HG02763 (cell line): ENCODE measurements around the gene BACH2.
"Not testable (repeated sequence)": the region's sequence is repeated elsewhere in the genome, so short reads cannot be mapped to it uniquely, and the experiment has no call there.

Source experiments
- ATAC-seq: cut with Tn5 transposase; IDR thresholded peaks from one replicate; pipeline ENCODE4 v1.9.1; 2021; ENCODE audit warnings: mild to moderate bottlenecking, moderate library complexity; ENCODE audit not compliant: unreplicated experiment

The BACH2 gene

DNA sequence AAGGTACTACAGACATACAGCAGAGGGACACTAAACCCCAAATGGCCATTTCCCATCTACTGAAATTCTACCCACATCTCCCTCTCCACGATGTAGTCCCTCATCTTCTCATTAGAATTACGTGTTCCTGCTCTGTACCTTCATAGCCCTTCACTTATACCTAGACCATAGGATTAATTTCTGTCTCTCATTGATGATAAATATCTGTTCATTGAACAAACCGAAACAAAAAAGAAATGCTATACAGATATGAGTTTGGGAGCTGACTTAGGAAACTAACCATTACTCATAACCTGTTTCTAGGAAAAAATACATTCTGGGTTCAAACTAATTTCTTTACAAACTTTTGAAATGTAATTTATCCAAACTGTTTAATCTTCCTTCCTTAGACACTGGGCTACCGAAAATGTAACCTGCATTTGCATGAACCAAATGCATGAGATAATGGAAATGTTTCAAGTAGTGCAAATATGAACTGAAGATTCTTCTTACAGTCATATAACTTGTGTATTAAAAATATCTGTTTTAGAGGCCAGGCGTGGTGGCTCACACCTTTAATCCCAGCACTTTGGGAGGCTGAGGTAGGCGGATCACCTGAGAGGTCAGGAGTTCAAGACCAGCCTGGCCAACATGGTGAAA lies 317.0 kb downstream of the BACH2 start:
- no peak for ATAC-seq

- no peak for ATAC-seq
Observed at GRCh38 chr6:89978749-89979145, 317.9 kb downstream of the BACH2 start.

- no peak for ATAC-seq
Observed at GRCh38 chr6:89977808-89978748, 318.6 kb downstream of the BACH2 start.

DNA sequence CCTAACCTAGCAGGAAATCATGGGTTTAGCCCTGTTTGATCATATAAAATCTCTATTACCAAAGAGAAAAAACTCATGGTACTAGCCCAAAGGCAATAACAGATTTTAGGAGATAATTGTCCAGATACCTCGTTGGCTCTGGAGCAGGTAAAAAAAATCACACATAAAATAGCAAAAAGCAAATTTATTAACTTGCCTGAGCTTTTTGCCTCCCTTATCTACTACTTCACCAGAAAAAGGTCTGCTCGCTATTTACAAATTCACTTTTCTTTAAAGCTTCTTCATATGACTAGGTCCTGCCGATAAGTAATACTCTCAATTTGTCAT lies 320.0 kb downstream of the BACH2 start:
- no peak for ATAC-seq

DNA sequence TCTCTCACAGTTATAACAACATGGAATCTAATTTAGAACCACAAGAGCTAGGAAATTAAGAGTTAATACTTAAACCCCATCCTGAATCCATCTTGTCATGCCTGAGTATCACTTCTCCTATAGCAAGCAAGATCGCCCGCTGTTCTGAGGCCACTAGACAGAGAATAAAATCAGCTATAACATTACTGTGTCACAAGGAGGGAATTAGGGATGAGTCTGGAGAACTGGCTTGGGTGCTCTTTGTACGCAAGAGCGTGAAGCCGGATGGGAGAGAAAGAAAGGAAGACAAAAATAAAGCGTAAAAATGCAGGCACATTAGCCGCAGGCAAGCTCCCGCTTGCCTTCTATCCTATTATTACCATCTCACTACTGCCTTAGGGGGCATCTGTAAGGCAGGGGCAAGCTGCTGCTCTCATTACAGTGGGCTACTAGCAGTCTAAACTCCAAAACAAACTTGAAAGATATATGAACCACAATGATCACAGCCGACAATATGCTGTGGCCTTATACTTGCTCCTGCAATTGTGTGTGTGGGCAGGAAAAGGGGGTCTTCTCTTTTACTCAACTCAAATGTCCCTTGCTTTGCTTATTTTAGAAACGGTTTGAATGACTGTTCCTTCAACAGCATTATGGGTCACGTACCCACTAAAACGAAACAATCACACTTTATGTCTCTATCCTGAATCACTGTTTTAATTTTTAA lies 320.5 kb downstream of the BACH2 start:
- ATAC-seq: no peak

- no peak for ATAC-seq
Observed at GRCh38 chr6:89975366-89975765, 321.3 kb downstream of the BACH2 start.

GRCh38 chr6:89974834-89975233 lies 321.8 kb downstream of the BACH2 start:
- ATAC-seq: no peak

DNA sequence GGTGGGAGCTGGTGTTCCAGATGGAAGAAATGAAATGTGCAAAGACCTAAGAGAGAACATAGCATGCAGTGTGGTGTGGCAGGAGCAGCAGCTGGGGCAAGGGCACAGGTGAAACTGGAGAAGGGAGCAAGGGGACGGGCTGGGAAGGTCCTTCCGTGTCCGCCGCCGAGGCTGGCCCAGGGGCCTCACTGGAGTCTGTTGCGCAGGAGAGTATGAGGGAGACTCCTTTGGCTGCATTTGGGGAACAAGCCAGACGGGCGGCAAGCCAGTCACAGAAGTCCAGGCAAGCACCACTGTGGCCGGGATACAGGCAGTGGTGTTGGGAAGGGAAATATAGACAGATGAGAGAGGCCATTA lies 324.6 kb downstream of the BACH2 start:
- ATAC-seq: no peak

DNA sequence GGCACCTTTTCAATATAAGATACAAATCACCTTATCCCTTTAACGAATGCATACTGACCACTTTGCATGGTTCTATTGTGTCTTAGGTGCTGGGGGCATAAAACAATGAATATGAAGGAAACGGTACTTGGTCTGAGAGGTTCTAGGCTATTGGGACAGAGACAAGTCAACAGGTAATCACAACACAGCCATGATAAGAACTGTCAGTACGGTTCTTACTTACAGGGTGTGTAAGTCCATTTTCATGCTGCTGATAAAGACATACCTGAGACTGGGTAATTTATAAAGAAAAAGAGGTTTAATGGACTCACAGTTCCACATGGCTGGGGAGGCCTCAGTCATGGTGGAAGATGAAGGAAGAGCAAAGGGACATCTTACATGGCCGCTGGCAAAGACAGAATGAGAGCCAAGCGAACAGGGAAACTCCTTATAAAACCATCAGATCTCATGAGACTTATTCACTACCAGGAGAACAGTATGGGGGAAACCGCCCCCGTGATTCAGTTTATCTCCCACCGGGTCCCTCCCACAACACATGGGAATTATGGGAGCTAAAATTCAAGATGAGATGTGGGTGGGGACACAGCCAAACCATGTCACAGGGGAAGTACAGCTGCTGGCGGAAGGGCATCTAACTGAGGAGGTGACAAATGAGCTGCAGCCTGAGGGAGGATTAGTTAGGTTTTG lies 325.2 kb downstream of the BACH2 start:
- not testable (repeated sequence) for ATAC-seq

DNA sequence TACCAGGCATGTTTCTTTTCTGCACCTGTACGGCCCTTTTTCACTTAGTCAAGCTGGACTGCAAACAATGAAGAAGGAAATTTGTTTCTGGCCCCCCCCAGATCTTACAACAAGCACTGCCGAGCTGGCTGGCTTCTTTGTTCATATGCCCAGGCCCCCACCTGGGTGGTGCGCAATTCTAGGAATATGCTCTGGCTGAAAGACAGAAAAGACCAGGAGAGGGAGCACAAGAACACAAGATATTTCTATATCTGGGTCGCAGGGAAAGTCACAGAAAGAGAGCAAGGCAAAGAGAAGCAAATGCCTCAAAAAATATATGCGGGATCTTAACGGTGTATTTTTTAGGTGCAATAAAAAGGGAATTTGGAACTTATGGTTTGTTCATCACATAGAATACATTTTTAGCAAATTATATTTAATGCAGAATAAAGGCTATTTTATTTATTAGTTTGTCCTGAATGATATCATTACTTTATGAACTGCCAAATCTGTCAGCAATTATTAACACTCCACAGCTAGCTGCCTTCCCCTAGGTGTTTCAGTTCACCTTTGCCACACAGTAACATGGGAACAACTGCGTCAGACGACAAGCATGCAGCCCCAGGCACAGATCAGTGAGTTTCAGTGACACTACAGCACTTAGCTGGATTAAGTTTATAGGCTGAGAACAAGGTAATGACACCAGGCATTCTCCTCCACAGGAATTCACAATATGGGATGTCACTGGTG lies 325.9 kb downstream of the BACH2 start:
- ATAC-seq: no peak

DNA sequence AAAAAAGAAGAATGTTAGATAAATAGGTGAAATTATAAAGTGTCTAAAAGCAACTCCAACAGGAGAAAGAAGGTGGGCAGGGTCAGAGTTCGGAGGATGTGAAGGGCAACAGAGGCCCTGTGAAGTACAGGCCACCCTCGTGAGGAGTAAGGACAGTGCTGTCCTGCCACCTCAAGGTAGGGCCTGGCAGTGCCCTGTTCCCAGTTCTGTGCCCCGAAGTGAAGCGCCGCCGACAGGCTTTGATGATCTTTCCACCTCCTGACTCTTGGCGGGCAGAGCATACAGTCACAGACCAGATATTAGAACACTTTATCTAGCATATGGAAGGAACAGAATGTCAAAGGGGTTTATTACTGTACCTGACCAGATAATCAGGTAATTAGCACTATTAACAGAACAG lies 326.6 kb downstream of the BACH2 start:
- no peak for ATAC-seq

DNA sequence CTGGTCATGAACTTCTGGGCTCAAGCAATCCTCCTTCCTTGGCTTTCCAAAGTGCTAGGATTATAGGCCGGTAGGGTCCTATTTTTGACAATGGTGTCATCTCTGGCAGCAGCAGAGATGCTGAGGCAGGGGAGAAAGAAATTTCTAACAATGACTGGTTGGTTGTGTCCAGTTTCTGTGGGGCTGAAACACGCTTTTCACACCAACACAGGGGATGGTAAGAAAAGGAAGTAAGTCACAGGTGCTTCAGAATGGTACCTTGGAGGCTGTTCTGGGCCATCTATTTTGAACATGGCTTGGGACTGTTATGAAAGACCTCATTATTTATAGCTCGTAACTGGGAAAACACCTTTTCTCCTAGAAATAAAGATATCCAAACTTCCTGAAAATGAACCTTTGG lies 329.7 kb downstream of the BACH2 start:
- ATAC-seq: no peak

GRCh38 chr6:89966228-89966544 lies 330.5 kb downstream of the BACH2 start:
- ATAC-seq: no peak

GRCh38 chr6:89965441-89966227 lies 331.0 kb downstream of the BACH2 start:
- no peak for ATAC-seq

DNA sequence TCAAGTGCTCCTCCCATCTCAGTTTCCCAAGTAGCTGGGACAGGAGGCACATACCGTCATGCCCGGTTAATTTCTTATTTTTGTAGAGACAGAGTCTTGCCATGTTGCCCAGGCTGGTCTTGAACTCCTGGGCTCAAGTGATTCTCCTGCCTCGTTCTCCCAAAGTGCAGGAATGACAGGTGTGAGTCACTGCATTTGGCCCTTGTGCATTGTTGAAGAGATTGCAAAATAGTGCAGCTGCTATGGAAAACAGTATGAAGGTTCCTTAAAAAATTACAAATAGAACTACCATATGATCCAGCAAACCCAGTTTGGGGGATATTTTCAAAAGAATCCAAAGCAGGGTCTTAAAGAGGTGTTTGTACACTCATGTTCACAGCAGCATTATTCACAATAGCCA lies 333.3 kb downstream of the BACH2 start:
- ATAC-seq: no peak

- ATAC-seq: no peak
Observed at GRCh38 chr6:89961481-89961880, 335.2 kb downstream of the BACH2 start.

GRCh38 chr6:89959883-89960282 lies 336.8 kb downstream of the BACH2 start:
- no peak for ATAC-seq

GRCh38 chr6:89956182-89956581 lies 340.5 kb downstream of the BACH2 start:
- ATAC-seq: no peak

DNA sequence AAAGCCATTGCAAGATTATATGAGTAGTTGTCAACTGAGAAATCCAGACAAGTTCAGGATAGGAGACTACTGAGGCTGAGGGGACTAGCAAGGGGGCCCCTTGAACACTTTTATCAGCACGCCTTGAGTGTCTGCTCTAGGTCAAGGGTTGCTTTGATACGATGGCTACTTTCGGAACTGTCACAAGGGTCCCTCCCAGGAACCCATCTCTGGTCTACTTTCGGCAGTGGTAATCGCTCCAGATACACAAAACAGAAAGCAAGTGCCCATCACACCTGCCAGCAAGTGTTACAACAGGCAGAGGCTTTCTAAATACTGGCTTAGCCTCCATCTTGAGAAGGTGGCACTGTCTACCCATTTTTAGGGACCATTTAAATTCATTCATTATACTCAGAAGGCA lies 341.3 kb downstream of the BACH2 start:
- ATAC-seq: no peak

DNA sequence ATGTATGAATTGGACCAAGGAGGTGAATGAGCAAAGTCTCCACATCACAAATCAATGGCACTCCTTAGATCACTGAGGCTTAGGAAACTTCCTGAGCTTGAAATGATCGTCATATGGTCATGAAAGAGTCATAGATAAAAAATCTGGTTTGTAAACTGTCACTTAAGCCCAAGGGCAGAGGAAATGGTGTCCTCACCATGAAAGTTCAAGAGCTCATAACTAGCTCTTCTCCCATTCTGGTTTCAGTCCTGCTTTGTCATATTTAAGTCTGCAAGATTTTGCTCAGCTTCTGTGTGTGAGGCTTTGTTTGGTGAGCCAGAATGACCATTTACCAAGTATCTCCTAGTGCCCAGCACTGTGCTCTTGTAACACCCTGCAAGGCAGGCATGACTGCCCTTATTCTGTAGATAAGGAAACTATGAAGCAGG lies 341.9 kb downstream of the BACH2 start:
- ATAC-seq: no peak
